Karpas-422 (cell line): ENCODE data around the gene STEAP4. TPM values are rescaled to one million over a fixed set of nuclear protein-coding genes. Genes with fewer than 3 reads are reported as not detected.

Source experiments
- DNase-seq: peaks from one replicate; pipeline ENCODE4 v3.0.0-alpha.2; 2015
- H2AFZ ChIP-seq: fragments of 200-600 bp; sonication (generic); 2 replicates; pipeline ENCODE4 v1.6.1; 2014; ENCODE audit warnings: antibody characterized with exemption, low read length, mixed read lengths
- H3K27ac ChIP-seq: fragments of 200-600 bp; sonication (generic); 2 replicates; pipeline ENCODE4 v1.5.1; 2014; ENCODE audit warnings: mild to moderate bottlenecking, low read length, moderate library complexity
- H3K27me3 ChIP-seq: fragments of 200-600 bp; sonication (generic); 2 replicates; pipeline ENCODE4 v1.6.1; 2014; ENCODE audit warnings: low read length, mixed read lengths
- H3K36me3 ChIP-seq: fragments of 200-600 bp; sonication (generic); 2 replicates; pipeline ENCODE4 v1.6.1; 2014; ENCODE audit warnings: low read length, mixed read lengths; ENCODE audit not compliant: insufficient read depth
- H3K4me1 ChIP-seq: fragments of 200-600 bp; sonication (generic); 2 replicates; pipeline ENCODE4 v1.6.1; 2014; ENCODE audit warnings: mild to moderate bottlenecking, low read length, mixed read lengths
- H3K4me2 ChIP-seq: fragments of 200-600 bp; sonication (generic); 2 replicates; pipeline ENCODE4 v1.6.1; 2014; ENCODE audit warnings: low read length, low read depth, mild to moderate bottlenecking; ENCODE audit not compliant: poor library complexity, severe bottlenecking
- H3K4me3 ChIP-seq: fragments of 200-600 bp; sonication (generic); 2 replicates; pipeline ENCODE4 v1.5.1; 2014; ENCODE audit warnings: mild to moderate bottlenecking, antibody characterized with exemption, low read length, mixed read lengths
- H3K79me2 ChIP-seq: fragments of 200-600 bp; sonication (generic); 2 replicates; pipeline ENCODE4 v1.6.1; 2014; ENCODE audit warnings: mild to moderate bottlenecking, low read length, mixed read lengths
- H3K9ac ChIP-seq: fragments of 200-600 bp; sonication (generic); 2 replicates; pipeline ENCODE4 v1.6.0; 2014; ENCODE audit warnings: low read length
- H3K9me2 ChIP-seq: fragments of 200-600 bp; sonication (generic), shearing (Covaris generic); replicated peaks from 2 replicates; pipeline ENCODE4 v1.6.0; 2014; ENCODE audit warnings: mild to moderate bottlenecking, low read length, moderate library complexity; ENCODE audit not compliant: insufficient read depth
- H3K9me3 ChIP-seq: fragments of 300-700, 200-600 bp; sonication (generic); 2 replicates; pipeline ENCODE4 v1.6.1; 2014; ENCODE audit warnings: low read length, mixed read lengths
- H4K20me1 ChIP-seq: fragments of 200-600 bp; sonication (generic); 2 replicates; pipeline ENCODE4 v1.6.1; 2014; ENCODE audit warnings: mild to moderate bottlenecking, antibody characterized with exemption, low read length, low read depth; ENCODE audit not compliant: insufficient read depth
- total RNA-seq: library from RNA; depleted of rRNA; stranded (reverse); fragments of >200 nt; shearing (Covaris generic); gene quantifications from 2 replicates; pipeline ENCODE4 v1.2.3, GENCODE V29; 2014; ENCODE audit warnings: low replicate concordance

Gene STEAP4
- total RNA-seq, 1 experiment from 2014 or later, result not detected

- Histone ChIP-seq H3K36me3 (no peaks in the 10 kb centered on the region), H2AFZ (no peak overlapping the region), H3K4me3 (no peak overlapping the region), H4K20me1 (no peaks in the 10 kb centered on the region), H3K4me2 (no peak overlapping the region), H3K9me2 (no peaks in the 10 kb centered on the region), H3K27ac (no peak overlapping the region), H3K9ac (no peak overlapping the region), H3K4me1 (no peaks in the 10 kb centered on the region), H3K27me3 (no peaks in the 10 kb centered on the region), H3K9me3 (no peaks in the 10 kb centered on the region), H3K79me2 (no peaks in the 10 kb centered on the region)
- DNase-seq, result no peak
Measured at GRCh38 chr7:88299126-88299525, 7.6 kb downstream of the STEAP4 start.

- no peak overlapping the region for H3K27ac ChIP-seq
- H3K9ac ChIP-seq, result no peak overlapping the region
- DNase-seq, result no peak
- no peaks in the 10 kb centered on the region for H3K27me3 ChIP-seq
- no peak overlapping the region for H3K4me3 ChIP-seq
- H3K9me2 ChIP-seq, result no peaks in the 10 kb centered on the region
- no peaks in the 10 kb centered on the region for H3K9me3 ChIP-seq
- H3K36me3 ChIP-seq, result no peaks in the 10 kb centered on the region
- no peaks in the 10 kb centered on the region for H4K20me1 ChIP-seq
- no peak overlapping the region for H3K4me2 ChIP-seq
- no peaks in the 10 kb centered on the region for H3K4me1 ChIP-seq
- no peak overlapping the region for H2AFZ ChIP-seq
- H3K79me2 ChIP-seq, result no peaks in the 10 kb centered on the region
Measured at GRCh38 chr7:88293866-88294265, 12.8 kb downstream of the STEAP4 start.

- no peak overlapping the region for H3K9ac ChIP-seq
- no peaks in the 10 kb centered on the region for H3K4me1 ChIP-seq
- no peak overlapping the region for H3K4me3 ChIP-seq
- no peaks in the 10 kb centered on the region for H3K9me2 ChIP-seq
- H3K4me2 ChIP-seq, result no peak overlapping the region
- H3K36me3 ChIP-seq, result no peaks in the 10 kb centered on the region
- no peaks in the 10 kb centered on the region for H3K79me2 ChIP-seq
- H3K27me3 ChIP-seq, result no peaks in the 10 kb centered on the region
- H3K27ac ChIP-seq, result no peak overlapping the region
- no peak overlapping the region for H2AFZ ChIP-seq
- no peaks in the 10 kb centered on the region for H3K9me3 ChIP-seq
- no peaks in the 10 kb centered on the region for H4K20me1 ChIP-seq
- no peak for DNase-seq
Measured at GRCh38 chr7:88291398-88292173, 15.1 kb downstream of the STEAP4 start.

DNA sequence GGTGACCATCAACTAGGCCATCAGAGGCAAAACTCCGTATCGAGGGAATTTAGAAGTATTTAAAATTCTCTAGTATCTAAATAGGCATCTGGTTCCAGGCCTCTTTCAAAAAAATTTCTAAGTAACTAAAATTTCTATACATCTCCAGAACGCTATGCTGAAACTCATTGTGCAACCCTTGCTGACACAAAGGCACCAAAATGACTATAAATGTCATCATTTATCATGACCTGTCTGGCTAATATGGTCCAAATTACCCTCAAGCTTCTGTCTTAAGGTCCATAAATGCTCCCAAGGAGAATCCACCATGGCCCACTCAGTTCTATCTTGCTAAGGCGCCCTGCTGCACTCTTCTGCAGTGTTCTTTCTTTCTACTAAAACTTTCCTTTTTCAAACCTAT lies 16.2 kb downstream of the STEAP4 start:
- no peak for DNase-seq
- no peak overlapping the region for H3K4me3 ChIP-seq
- no peak overlapping the region for H3K27ac ChIP-seq
- H3K4me1 ChIP-seq, result no peaks in the 10 kb centered on the region
- H3K9ac ChIP-seq, result no peak overlapping the region
- no peaks in the 10 kb centered on the region for H3K9me2 ChIP-seq
- H2AFZ ChIP-seq, result no peak overlapping the region
- no peak overlapping the region for H3K4me2 ChIP-seq
- H3K79me2 ChIP-seq, result no peaks in the 10 kb centered on the region
- no peaks in the 10 kb centered on the region for H4K20me1 ChIP-seq
- H3K9me3 ChIP-seq, result no peaks in the 10 kb centered on the region
- H3K27me3 ChIP-seq, result no peaks in the 10 kb centered on the region
- H3K36me3 ChIP-seq, result no peaks in the 10 kb centered on the region

DNA sequence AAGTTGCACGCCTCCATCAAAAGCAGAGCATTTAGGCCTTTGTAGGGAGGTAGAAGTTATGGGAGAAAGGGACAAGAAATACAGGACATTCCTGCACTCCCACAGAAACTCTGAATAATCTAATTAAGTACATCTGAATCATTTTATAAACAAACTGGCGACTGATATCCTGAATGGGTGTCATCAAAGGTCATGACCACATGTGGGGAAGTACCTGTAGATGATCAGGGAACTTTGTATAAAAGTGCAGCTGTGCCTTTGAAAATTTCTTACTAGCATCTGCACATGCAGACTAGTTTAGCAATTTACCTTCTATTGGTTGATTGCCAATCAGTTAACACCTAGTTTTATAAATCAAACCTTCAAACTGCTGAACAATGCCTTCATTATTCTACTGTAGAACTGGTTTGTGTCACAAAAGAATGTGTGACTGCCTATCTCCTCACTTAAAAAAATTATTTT lies 17.1 kb downstream of the STEAP4 start:
- Histone ChIP-seq H3K27me3 (no peaks in the 10 kb centered on the region), H3K9ac (no peak overlapping the region), H3K4me1 (no peaks in the 10 kb centered on the region), H3K9me2 (no peaks in the 10 kb centered on the region), H3K36me3 (no peaks in the 10 kb centered on the region), H3K9me3 (no peaks in the 10 kb centered on the region), H3K27ac (no peak overlapping the region), H3K4me3 (no peak overlapping the region), H2AFZ (no peak overlapping the region), H3K4me2 (no peak overlapping the region), H4K20me1 (no peaks in the 10 kb centered on the region), H3K79me2 (no peaks in the 10 kb centered on the region)
- DNase-seq, result no peak

- no peaks in the 10 kb centered on the region for H3K9me2 ChIP-seq
- no peaks in the 10 kb centered on the region for H3K4me1 ChIP-seq
- H3K9me3 ChIP-seq, result no peaks in the 10 kb centered on the region
- H3K9ac ChIP-seq, result no peak overlapping the region
- no peaks in the 10 kb centered on the region for H3K79me2 ChIP-seq
- no peaks in the 10 kb centered on the region for H3K27me3 ChIP-seq
- no peak overlapping the region for H3K4me3 ChIP-seq
- H4K20me1 ChIP-seq, result no peaks in the 10 kb centered on the region
- H3K27ac ChIP-seq, result no peak overlapping the region
- H2AFZ ChIP-seq, result no peak overlapping the region
- no peak for DNase-seq
- no peaks in the 10 kb centered on the region for H3K36me3 ChIP-seq
- H3K4me2 ChIP-seq, result no peak overlapping the region
Measured at GRCh38 chr7:88281749-88282148, 24.9 kb downstream of the STEAP4 start.

DNA sequence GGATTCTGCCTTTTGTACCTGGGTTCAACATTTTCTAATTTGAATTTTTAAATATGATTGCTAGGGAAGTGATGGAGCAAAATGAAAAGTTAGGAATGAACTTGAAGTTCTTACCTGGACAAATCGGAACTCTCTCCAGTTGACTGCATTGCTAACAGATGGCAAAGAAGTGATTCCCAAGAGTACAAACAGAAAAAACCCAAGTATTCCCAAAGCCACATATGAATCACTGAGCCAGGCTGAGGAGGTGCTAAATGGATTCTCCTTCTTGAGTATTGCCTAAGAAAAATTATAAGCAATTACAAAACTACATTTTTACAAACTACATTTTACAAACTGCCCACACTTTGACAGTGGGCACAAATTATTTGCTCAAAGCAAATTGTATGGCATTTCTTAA lies 25.9 kb downstream of the STEAP4 start:
- H3K79me2 ChIP-seq, result no peaks in the 10 kb centered on the region
- H3K9ac ChIP-seq, result no peak overlapping the region
- no peak overlapping the region for H3K4me3 ChIP-seq
- no peaks in the 10 kb centered on the region for H3K27me3 ChIP-seq
- no peaks in the 10 kb centered on the region for H3K36me3 ChIP-seq
- DNase-seq, result no peak
- no peaks in the 10 kb centered on the region for H3K9me2 ChIP-seq
- no peaks in the 10 kb centered on the region for H3K4me1 ChIP-seq
- no peak overlapping the region for H3K4me2 ChIP-seq
- H2AFZ ChIP-seq, result no peak overlapping the region
- H3K27ac ChIP-seq, result no peak overlapping the region
- no peaks in the 10 kb centered on the region for H4K20me1 ChIP-seq
- H3K9me3 ChIP-seq, result no peaks in the 10 kb centered on the region

- no peak overlapping the region for H3K4me2 ChIP-seq
Measured at GRCh38 chr7:88279323-88279722, 27.4 kb downstream of the STEAP4 start.

More at GRCh38 chr7:88279323-88279722, 27.4 kb downstream of the STEAP4 start:
- Histone ChIP-seq H3K36me3 (no peaks in the 10 kb centered on the region), H2AFZ (no peak overlapping the region), H4K20me1 (no peaks in the 10 kb centered on the region), H3K27me3 (no peaks in the 10 kb centered on the region), H3K79me2 (no peaks in the 10 kb centered on the region), H3K4me3 (no peak overlapping the region), H3K9ac (no peak overlapping the region), H3K4me1 (no peaks in the 10 kb centered on the region), H3K27ac (no peak overlapping the region), H3K9me2 (no peaks in the 10 kb centered on the region), H3K9me3 (no peaks in the 10 kb centered on the region)
- no peak for DNase-seq
